CD4-positive, alpha-beta T cell treated with Interferon alpha-2 for 1 hour (primary cell): ENCODE measurements around the gene SGO1.

Experiments used
- DNase-seq, 2 donors: peaks; one replicate each; pipeline ENCODE4 v3.0.0-alpha.2; 2020 to 2022

Gene SGO1

DNA sequence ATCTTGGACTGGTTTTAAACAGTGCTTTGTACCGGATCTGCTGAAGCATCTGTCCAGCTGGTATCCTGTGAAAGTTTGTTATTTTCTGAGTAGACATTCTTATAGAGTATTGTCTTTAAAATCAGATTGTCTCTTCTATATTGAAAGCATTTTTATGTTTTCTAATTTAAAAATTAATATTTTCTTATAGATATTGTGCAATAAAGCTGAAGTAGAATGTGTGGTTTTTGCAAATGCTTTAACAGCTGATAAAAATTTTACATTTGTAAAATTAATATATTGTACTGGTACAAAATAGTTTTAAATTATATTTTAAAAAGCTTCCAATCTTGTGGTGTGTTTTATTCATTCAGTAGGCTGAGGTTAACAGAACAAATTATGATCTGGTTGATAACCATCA lies 31.9 kb downstream of the SGO1 start:
- DNase-seq, result no peak

- no peak for DNase-seq
Measured at GRCh38 chr3:20148466-20148865, 37.5 kb downstream of the SGO1 start.

- DNase-seq, result no peak
Measured at GRCh38 chr3:20147361-20147760, 38.6 kb downstream of the SGO1 start.

DNA sequence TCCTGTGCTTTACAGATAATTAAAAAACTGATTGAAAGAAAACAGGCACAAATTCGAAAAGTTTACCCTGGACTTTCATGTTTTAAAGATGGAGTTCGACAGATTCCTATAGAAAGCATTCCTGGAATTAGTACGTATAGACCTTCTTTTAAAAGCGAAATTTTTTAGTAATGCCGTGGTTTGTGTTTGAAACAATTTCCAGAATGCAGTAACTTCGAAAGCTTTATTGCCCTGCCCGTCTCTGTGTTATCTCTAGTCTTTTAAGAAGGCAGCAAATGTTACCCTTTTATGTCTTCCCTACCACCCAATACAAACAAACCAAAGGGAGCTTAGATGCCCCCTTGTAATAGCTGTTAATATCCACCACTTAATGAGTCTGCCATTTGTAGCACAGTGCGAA lies 39.7 kb downstream of the SGO1 start:
- no peak for DNase-seq

- no peak for DNase-seq
Measured at GRCh38 chr3:20145874-20146273, 40.1 kb downstream of the SGO1 start.

DNA sequence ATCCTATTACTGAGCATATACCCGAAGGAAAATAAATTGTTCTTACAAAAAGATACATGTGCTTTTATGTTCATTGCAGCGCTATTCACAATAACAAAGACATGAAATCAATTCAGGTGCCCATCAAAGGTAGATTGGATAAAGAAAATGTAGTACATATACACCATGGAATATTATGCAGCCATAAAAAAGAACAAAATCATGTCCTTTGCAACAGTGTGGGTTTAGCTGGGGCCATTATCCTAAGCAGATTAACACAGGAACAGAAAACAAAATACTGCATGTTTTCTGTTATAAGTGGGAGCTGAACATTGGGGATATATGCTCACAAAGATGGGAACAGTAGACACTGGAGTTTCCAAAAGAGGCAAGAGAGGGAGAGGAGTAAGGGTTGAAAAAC lies 42.5 kb downstream of the SGO1 start:
- DNase-seq, result no peak

DNA sequence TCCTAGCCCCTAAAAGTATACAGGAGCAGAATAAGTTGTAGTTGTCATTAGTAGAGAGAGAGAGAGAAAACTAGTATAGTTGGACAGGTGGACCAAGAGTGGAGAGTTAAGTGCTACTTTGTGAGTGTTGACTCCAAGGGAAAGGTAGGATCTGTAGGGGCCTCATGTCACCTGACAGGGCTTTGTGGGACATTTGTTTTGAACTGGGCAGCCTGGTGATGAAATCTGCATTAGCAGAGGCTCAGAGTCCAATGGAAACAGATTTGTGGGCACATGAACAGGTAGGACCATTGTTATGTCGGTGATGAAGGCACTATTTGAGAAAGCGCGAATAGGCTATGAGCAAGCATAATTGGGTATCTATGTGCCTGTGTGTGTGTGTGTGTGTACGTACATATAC lies 43.5 kb downstream of the SGO1 start:
- DNase-seq, result no peak

- DNase-seq, result no peak
Measured at GRCh38 chr3:20141851-20142250, 44.2 kb downstream of the SGO1 start.

DNA sequence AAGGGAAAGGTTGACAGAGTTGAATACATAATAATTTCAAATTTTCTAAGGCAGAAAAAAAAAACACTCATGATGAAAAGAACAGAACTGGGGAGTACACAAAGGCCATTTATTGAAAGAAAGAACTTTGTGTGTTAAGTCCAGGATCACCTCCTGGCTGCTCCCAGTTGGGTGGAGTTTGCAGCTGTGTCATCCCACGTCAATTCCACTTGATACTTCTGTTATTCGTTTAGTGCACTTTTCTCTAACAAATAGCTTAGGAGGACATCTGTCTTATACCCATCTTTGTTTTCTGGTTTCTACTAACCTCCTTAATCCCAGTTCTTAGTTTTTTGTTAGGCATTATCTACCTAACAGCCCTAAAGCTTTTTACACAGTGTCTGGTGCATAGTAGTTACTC lies 44.7 kb downstream of the SGO1 start:
- DNase-seq, result no peak

DNA sequence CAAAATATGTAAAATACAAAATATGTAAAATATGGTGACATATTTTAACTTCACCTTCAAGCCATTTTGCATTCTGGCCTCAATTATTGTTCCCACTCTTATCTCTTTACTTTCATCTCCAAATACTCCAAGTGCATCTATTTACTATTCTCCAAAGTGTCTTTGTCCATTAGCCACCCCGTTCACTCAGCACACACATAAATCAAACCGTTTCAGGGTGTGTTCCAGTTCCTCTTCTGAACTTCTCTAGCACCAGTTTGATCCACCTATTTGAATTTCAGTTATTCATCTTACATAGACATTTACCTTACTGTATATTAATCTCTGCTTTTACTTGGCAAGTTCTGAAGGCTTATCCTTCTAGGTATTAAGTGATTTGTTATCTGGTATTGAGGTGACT lies 45.1 kb downstream of the SGO1 start:
- DNase-seq, result no peak

DNA sequence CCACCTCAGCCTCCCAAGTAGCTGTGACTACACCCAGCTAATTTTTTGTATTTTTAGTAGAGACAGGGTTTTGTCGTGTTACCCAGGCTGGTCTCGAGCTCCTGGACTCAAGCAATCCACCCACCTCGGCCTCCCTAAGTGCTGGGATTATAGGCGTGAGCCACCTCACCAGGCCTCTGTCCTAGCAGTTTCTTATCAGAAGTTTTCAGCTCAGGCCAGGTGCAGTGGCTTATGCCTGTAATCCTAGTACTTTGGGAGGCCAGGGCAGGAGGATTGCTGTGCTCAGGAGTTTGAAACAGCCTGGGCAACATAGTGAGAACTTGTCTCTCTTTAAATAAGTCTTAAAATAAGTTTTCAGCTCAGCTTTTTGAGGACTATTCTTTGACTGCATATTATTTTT lies 48.4 kb downstream of the SGO1 start:
- DNase-seq, result no peak

DNA sequence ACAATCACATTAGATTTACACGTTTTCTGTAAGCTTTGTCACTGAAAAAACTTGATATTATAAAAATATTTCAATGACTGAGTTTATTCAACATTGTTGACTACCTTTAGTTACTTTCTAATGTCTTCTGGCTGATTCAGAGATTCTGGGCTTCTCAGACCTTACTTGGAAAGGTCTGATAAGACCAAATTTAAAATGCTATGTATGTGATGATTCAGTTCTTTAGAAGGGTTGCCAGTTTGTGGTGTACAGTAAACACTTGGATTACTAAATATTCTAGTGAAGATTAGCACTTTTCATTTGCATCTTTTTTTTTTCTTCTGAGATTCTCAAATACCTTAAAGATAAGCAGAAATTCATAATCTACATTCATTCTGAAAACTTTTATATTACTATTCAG lies 49.8 kb downstream of the SGO1 start:
- DNase-seq, result no peak

GRCh38 chr3:20130106-20130505 lies 55.9 kb downstream of the SGO1 start:
- no peak for DNase-seq

DNA sequence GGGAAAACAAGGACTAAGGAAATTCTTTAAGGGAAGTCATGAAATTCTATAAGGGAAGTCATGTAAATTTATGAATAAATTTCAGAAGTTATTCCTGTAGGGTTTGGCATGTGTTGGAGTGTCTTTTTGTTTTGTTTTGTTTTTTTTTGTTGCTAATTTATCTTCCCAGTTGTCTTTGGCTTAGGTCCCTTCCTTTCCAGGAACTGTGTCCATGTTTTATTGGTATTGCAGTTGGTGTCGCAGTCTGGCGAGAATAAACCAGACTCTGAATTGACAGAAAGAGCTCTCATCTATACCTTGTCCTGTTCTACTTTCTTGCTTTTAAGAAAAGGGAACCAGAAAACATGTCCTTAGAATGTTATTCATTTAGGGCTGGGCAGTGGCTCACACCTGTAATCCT lies 57.6 kb downstream of the SGO1 start:
- DNase-seq, result no peak

DNA sequence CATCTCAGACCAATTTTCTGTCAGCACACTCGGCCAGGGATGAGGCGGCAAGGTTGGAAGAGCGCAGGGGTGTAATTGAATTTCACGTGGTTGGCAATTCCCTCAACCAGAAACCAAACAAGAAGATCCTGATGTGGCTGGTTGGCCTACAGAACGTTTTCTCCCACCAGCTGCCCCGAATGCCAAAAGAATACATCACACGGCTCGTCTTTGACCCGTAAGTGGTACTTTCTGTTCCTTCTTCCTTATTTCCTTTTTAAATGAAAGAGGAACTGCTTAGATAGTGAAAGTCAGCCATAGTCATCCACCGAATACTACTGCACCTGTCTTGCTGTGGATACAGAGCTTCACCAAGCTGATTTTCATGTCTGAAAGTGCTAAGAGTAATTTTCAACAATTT lies 60.1 kb downstream of the SGO1 start:
- DNase-seq, result peak in 1 of 2 donors; percentile 64

GRCh38 chr3:20125289-20125688 lies 60.7 kb downstream of the SGO1 start:
- no peak for DNase-seq

DNA sequence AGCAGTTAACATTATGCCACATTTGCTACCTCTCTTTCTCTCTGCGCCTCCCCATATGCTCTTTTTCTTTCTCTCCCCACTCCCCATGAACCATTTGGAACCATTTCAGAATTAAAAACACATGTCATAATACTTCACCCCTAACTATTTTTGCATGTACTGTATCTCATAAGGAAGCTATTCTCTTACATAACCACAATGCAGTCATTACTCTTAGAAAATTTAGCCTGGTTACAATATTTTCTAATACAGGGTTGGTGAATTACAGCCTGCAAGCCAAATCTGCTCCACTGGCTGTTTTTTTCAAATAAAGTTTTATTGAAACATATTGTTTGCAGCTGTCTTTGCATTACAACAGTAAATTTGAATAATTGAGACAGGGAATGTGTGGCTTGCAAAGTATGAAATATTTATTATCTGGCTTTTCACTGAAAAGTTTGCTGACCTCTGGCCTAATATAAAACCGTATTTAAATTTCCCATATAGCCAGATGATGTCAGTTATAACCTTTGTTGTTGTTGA lies 62.8 kb downstream of the SGO1 start:
- no peak for DNase-seq

DNA sequence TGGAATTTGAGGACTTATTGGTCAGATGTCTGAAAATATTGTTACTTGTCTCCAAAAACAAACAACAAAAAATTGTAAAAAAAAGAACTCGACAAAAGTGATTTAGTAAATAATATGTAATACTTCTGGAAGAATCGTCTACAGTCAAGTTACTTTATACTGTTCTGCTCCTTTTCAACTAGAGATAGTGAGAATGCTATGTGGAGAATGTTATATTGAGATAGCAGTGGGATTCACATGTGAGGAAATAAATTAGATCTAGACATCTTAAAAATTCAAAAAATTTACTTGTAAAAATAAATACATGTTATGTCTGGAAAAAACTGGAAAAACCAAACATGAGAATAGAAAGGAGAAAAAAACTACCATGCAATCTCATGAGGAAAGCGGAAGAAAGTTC lies 64.9 kb downstream of the SGO1 start:
- no peak for DNase-seq
